HG03196 (cell line): ENCODE measurements around the gene TMEM154.

Source experiments
- ATAC-seq: cut with Tn5 transposase; IDR thresholded peaks from one replicate; pipeline ENCODE4 v1.9.1; 2021; ENCODE audit not compliant: unreplicated experiment

The TMEM154 gene

GRCh38 chr4:152635851-152636250, 43.9 kb downstream of the TMEM154 start:
- no peak for ATAC-seq

GRCh38 chr4:152634110-152634760, 45.6 kb downstream of the TMEM154 start:
- no peak for ATAC-seq

GRCh38 chr4:152633118-152633517, 46.7 kb downstream of the TMEM154 start:
- no peak for ATAC-seq

DNA sequence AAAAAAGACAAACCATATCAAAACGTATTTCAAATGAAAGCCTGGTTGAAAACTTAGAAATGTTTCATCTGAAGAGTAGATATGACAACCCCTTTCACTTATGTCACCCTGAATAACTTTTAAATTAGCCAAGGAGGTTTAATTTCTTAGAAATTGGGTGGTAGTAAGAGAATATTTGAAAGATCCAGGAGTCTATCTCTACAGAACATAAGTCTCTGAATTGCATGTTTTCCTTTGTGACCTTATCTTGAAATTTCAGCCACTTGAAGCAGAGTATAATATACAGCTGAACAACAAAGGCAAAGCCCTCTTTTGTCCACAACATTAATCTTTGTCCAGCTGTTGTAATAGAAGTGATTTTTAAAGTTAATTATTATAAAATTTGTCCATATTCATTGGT, 49.5 kb downstream of the TMEM154 start:
- no peak for ATAC-seq

DNA sequence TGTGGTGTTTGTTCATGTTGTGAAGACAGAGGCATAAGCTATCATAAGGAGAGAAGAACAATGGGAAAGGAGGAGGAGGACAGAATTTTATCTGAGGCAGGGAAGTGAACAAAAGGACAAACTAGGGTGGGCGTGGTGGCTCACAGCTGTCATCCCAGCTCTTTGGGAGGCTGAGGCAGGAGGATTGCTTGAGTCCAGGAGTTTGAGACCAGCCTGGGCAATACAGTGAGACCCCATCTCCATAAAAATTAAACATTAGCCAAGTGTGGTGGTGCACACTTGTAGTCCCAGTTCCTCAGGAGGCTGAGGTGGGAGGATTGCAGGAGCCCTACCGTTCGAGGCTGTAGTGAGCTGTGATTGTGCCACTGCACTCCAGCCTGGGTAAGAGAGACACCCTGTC, 49.9 kb downstream of the TMEM154 start:
- ATAC-seq = no peak

DNA sequence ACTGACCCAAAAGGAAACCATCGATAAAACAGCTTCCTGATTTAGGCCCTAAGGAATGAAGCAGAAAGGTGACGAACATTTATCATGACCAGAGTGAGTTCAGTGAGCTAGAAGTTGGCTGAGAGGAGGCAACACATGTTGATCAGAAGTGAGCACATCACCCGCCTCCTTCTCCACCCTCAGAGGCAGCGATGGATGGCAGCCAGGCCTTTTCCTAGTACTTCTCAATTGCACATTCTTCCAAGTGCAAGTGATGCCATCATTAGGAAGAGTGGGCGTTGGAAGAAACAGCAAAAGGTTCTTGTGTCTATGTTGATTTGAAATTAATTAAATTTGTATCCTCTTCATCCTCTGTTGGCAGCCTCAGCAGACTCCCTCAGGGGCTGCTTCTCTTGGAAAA, 51.7 kb downstream of the TMEM154 start:
- no peak for ATAC-seq

GRCh38 chr4:152626790-152627189, 53.0 kb downstream of the TMEM154 start:
- ATAC-seq = no peak

DNA sequence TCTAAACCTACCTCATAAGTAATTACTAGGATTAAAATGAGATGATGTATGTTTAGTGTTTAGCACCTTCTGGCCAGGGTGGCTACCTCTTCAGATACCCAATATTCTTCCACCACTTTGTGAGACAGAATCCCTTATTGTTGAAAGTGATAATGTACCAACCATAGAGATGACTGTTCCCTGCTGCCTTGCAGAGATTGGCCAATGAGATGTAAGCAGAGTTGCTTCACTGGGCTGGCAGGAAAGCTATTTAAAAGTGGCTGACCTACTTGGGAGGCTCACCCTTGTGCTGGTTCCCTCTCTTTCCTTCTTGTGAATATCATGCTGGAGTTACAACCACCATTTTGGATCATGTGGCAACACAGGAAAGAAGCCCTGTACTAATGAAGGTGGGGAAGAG, 58.9 kb downstream of the TMEM154 start:
- no peak for ATAC-seq

DNA sequence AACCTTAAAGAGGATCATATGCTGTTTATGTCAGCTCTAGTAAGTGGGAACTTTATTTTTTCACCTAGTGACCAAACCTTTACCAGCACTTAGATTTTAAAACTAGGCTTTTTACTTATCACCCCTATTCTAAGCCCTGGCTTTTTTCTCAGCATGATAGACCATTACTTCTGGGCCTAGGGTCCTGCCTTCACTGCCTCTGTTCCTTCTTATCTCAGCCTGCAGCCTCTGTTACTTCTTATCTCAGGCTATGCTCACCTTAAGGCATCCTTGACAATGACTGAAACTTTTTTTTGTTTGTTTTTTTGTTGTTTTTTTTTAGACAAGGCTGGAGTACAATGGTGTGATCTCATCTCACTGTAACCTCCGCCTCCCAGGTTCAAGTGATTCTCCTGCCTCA, 59.6 kb downstream of the TMEM154 start:
- ATAC-seq = no peak

DNA sequence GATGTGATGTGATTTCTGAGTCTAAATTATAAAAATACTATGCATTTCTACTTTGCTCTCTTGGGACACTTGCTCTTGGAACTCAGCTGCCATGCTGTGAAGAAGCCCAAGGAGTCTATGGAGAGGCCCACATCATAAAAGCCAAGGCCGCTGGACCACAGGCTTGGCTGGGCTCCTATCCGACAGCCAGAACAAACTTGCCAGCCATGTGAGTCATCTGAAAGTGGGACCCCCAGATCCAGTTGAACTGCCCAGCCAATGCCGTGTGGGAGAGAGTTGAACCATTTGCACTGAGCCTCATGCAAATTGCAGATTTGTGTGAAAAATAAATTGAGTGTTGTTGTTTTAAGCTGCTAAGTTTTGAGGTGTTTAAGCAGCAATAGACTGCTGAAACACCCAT, 60.2 kb downstream of the TMEM154 start:
- no peak for ATAC-seq

DNA sequence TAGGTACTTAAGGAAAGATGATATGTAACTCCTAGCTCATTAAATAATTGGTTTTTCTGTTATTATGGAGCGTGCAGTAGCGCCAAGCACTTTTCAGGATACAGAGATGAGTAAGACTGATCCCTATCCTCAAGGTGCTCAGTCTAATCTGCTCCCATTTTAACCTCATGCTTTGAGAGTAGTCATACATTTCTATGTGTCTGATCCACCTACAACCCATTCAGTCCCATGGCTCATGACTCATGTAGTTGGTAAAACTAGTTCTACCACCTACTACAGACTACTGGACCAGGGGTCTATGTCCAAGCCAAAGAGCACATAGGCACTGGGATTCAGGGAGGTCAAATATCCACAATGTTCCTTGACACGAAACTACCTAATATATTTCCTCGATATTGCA, 60.8 kb downstream of the TMEM154 start:
- no peak for ATAC-seq

DNA sequence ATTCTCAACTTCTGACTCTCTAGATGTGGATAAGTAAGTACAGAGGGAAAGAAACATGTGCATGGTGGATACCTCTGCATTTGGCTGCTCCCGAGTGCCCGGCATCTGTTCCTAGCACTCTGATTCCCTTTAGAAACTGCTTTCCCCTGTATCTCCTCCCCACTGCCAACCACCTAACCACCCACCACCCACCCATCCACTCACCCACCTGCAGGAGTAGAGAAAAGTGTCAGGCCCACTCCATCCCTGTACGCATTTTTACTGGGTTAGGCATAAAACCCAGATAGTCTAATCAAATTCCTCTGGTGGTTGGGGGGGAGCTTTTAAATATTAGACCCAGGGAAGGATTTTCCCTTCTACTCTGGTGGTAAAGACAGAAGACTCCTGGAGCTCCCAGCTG, 63.0 kb downstream of the TMEM154 start:
- ATAC-seq = no peak

- ATAC-seq = no peak
Measured at GRCh38 chr4:152613841-152614721, 65.7 kb downstream of the TMEM154 start.

DNA sequence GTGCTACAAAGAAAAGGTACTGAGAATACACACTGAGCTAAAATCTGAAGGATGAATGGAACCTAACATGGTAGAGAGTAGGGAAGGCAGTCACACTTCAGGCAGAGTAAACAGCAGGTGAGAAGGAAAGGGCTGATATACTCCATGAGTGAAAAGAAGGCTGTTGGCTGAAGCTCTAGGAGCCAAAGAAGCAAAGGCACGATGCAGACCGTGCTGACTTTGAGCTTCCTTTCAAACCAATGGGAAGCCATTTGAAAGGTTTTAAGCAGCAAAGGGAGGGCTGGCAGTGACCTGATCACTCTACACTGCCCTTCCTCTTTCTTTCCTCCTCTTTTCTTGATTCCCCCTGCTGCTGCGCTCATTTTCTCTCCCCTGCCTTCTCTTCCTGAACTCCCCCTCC, 66.4 kb downstream of the TMEM154 start:
- no peak for ATAC-seq

GRCh38 chr4:152610131-152610530, 69.7 kb downstream of the TMEM154 start:
- no peak for ATAC-seq

DNA sequence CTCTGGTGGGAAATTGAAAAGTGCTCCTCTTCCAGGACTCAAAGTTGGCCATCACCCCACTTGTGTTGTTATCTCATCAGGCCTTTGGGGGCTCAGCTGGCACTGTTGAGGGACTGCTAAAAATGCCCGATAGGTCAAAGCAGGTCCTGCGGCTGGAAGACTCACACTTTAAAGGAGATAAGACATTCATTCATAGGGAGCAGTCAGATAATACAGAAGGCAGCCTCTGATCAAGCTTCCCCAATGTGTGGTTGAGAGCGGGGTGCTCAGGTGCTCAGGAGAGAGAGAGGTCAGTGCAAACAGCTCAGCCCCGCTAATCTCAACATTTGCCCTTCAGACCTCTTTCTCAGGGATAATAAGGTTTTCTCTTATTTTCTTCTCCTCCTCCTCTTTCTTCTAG, 70.3 kb downstream of the TMEM154 start:
- ATAC-seq = no peak

GRCh38 chr4:152607178-152607577, 72.6 kb downstream of the TMEM154 start:
- ATAC-seq = no peak

DNA sequence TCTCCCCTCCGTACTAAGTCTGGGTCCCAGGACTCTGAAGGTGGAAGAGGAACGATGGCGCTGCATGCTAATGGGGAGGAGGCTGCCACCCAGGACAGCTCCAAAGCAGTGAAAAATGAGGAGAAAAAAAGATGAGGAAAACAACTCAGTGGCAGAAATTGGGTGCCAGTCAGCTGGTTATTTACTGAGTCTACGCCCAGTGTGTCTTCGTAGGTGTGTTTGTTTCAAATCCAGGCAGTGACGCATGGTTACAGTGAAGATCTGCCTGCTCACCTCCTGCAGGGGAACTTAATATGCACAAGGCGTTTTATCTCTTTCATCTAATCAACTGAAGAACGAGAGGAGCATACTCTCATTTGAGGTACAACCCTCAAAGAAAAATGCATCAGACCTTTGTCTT, 73.0 kb downstream of the TMEM154 start:
- ATAC-seq = no peak

DNA sequence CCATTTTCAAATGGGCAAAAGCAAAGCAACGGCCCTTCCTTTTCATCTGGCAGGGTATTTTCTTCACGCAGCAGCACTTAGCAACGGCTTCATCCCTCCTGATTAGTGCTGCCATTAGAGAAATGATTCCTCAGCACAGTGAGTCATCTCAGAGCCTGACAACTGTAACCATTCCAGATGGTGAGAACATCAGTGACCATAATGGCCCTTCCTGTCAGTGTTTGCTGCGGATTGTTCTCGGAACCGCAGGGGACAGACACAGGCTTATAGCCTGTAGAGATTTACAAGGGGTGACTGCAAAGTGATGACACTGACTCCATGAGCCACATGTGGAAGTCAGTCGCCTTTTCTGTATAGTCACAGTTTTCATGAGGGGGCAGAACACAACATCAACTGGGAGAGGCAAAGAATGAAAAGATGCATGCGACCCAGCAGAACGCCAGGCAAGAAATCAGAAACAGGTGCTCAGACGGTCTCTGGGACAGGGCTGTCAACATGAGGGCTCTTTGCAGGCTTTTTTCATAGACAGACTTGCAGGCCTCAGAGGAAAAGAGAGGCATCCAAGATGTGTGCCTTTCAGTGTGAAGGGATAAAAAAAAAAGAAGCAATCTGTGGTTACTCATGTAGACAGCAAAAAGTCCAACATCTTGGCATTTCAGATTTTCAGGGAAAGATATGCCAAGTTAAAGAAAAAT, 74.0 kb downstream of the TMEM154 start:
- no peak for ATAC-seq

DNA sequence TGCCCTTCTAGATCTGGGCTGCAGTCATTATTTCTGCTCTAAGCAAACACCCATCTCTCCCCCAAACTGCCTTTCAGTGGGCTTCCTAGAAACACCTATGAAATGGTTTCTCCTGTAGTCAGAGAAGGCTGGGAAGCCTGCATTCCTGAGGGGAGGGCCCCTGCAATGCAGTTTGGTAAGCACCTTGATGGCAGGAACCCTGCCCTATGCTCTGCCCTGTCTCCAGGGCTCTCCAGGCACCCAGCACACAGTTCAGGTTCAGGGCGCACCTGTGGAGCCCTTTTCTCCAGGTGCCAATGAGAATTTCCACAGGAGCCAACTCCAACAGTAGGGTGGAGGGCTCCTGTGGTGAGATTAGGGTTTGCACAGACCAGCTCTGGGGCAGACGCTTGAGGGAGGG, 74.8 kb downstream of the TMEM154 start:
- ATAC-seq = no peak

- no peak for ATAC-seq
Measured at GRCh38 chr4:152601156-152601555, 78.6 kb downstream of the TMEM154 start.

DNA sequence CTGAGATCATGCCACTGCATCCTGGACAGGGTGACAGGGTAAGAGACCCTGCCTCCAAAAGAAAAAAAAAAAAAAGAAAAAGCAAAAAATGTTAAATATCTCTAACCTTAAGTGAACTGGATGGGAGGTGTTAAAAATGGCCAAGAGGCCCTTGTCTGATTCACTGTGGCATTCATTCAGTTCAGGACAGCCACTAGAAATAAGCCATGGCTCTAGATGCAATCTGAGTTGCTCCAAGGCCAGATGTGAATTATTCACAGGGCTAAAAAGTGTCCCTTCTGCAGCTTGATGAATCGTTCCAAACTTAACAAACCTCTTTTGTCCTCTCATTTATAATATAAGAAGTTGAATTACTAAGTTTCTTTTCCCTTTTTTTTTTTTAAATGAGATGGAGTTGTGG, 80.2 kb downstream of the TMEM154 start:
- no peak for ATAC-seq
